ENCODE measurements around the gene TECPR2. TPM values are rescaled to one million over a fixed set of nuclear protein-coding genes. Genes with fewer than 3 reads are reported as not detected.

The TECPR2 gene
- total and polyA plus RNA-seq, 12 donors, result 5.1 to 74.3 (median 12.9) TPM

DNA sequence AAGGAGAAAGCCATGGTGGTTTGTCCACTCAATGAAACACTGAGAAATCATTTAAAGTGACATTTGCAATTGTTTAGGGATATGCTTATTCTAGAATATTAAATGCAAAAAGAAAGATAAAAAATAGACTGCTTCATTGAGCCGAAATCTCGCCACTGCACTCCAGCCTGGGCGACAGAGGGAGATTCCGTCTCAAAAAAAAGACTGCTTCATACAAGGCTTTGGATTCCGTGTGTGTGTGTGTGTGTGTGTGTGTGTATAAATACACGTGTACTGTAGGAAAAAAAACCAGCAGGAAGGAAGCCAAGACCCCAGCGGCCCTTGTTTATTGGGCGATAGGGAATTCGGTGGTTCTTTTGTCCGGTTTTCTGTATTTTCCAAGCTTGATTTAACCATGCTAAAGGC, 46.4 kb upstream of the TECPR2 start:
- Histone ChIP-seq H3K9me3 (replicated peaks in 1 of 3) (no peaks in the 10 kb centered on the region), H3K4me1 (replicated peaks in 1 of 2) (peaks cover 6 to 48% of the 10 kb centered on the region in 2 donors), H3K27ac (peak overlapping the region in 4 of 5 donors; percentile 48 to 82 (median 76)), H3K36me3 (replicated peaks in 1 of 2) (no peaks in the 10 kb centered on the region), H3K27me3 (no peaks in the 10 kb centered on the region), H3K4me3 (peak overlapping the region in 3 of 4 donors; percentile 13 to 52 (median 17))
- WGBS, 4 donors, result 2 to 6% (median 3%) methylated on average over 10 of the region's 10 CpGs
- no peak for TF ChIP-seq POLR2A (IDR thresholded peaks at IDR 0.05)
- intact Hi-C loops (cut with DNase I), result no loop called here
- DNase-seq, result peak in 6 of 7 donors; percentile 61 to 79 (median 72)

DNA sequence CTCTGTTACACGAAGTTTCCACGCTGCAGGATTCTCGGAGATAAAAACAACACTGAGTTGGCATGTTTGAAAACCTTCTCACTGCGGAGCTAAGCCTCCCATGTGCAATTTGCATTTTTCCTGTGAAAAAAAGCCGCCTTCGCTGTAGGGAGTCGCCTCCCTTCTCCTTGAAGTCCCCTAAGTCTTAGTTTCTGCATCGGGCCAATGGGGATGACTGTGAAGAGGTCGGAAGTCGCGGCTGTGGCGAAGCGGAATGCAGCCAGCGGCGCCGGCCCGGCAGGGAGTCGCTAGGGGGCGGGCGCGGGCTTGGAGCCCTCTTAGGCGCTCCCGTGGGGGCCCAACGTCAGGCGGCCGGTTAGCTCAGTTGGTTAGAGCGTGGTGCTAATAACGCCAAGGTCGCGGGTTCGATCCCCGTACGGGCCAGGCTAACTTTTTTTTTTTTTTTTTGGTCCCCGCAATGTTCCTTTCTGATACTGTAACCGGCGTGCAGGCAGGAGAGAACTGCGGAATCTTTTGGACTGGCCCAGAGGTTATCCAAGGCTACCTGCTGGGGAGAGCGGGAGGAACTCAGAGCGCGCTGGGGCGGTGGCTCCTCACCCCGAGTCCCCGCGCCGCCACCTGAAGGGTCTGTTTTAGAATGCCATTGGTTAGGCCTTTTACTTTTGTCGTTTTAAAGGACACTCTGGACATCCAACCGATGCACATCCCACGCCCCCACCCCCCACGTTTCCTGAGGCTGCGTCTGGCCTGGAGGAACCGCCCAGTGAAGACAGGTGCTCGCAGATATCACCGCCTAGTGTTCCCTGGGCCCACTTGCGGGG, 45.8 kb upstream of the TECPR2 start:
- Histone ChIP-seq H3K27ac (peak overlapping the region; percentile 65 to 85 (median 79)), H3K4me3 (peak overlapping the region in 3 of 4 donors; percentile 23 to 52 (median 34)), H3K9me3 (replicated peaks in 1 of 3) (no peaks in the 10 kb centered on the region), H3K36me3 (replicated peaks in 1 of 2) (no peaks in the 10 kb centered on the region), H3K27me3 (no peaks in the 10 kb centered on the region), H3K4me1 (replicated peaks in 1 of 2) (peaks cover 6 to 49% of the 10 kb centered on the region in 2 donors)
- intact Hi-C loops (cut with DNase I), result no loop called here
- peak; percentile 89 to 98 (median 94) for DNase-seq
- WGBS, 4 donors, result 1 to 6% (median 1%) methylated on average over 22 to 54 of the region's 54 CpGs
- TF ChIP-seq, protein P1, sequence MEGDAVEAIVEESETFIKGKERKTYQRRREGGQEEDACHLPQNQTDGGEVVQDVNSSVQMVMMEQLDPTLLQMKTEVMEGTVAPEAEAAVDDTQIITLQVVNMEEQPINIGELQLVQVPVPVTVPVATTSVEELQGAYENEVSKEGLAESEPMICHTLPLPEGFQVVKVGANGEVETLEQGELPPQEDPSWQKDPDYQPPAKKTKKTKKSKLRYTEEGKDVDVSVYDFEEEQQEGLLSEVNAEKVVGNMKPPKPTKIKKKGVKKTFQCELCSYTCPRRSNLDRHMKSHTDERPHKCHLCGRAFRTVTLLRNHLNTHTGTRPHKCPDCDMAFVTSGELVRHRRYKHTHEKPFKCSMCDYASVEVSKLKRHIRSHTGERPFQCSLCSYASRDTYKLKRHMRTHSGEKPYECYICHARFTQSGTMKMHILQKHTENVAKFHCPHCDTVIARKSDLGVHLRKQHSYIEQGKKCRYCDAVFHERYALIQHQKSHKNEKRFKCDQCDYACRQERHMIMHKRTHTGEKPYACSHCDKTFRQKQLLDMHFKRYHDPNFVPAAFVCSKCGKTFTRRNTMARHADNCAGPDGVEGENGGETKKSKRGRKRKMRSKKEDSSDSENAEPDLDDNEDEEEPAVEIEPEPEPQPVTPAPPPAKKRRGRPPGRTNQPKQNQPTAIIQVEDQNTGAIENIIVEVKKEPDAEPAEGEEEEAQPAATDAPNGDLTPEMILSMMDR (IDR thresholded peaks at IDR 0.05), result peak; percentile 63 to 94 (median 88)
- peak in 1 of 2 donors; percentile 34 for TF ChIP-seq POLR2A (IDR thresholded peaks at IDR 0.05)

DNA sequence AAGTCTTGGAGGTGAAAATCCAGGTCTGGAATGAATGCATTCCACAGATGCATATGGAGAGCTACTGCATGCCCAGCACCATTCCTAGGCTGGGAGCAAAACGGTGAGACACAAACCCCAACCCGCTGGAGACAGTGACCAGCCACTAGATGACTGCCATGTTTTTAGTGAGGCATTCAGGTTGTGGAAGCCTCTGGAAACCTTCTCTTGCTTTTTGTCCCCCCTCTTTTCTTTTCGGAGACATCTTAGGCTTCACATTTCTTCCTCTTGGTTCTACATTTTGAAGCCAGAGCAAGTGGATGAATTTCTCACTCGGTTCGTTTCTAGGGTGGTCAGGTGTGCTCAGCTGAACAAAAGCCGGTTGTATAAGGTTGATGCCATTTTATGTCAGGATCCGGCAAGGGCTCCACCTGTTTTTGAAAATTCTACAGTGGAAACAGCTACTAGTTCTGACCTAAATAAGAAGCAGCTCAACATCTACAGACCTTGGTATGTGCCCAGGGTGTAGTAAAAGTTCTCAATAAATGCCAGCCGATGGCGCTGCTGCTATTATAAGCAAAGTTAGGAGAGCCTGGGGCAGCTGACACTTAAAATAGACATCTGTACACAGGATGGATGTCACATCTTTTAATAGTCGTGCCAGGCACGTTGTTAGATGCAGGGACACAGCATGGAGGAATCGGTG, 45.0 kb upstream of the TECPR2 start:
- peak overlapping the region in 3 of 4 donors; percentile 23 to 52 (median 34) for H3K4me3 ChIP-seq
- no peaks in the 10 kb centered on the region for H3K27me3 ChIP-seq
- peak overlapping the region; percentile 65 to 85 (median 79) for H3K27ac ChIP-seq
- intact Hi-C loops (cut with DNase I), result no loop called here
- H3K36me3 ChIP-seq (replicated peaks in 1 of 2), result no peaks in the 10 kb centered on the region
- TF ChIP-seq, protein P1 (IDR thresholded peaks at IDR 0.05), result no peak
- no peaks in the 10 kb centered on the region for H3K9me3 ChIP-seq (replicated peaks in 1 of 3)
- H3K4me1 ChIP-seq (replicated peaks in 1 of 2), result peaks cover 6 to 49% of the 10 kb centered on the region in 2 donors
- DNase-seq, result peak in 4 of 7 donors; percentile 24 to 68 (median 42)
- 45 to 62% (median 50%) methylated on average over 12 of the region's 12 CpGs for WGBS, 4 donors

DNA sequence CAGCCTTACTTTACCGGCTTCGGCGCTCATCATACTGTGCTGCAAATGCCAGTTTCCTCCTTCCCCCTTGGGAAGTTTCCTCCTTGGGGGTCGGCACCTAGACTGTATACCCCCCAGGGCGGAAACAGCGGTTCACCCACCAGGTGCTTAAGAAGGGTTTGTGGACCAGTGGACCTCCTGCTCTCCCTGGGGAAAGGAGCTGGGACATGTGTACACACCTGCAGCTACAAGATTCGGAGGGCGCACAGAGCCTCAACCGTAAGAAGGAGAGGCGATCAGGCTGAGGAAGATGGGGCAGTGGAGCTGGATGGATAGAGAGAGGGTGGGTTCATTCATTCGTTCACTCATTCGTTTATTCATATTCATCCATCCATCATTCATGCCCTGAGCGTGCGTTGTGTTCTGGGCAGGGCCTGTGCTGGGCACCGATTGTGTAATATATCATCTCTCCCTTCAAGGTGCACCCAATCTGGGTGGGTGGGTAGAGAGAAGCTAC, 43.9 kb upstream of the TECPR2 start:
- Histone ChIP-seq H3K36me3 (replicated peaks in 1 of 2) (no peaks in the 10 kb centered on the region), H3K27ac (peak overlapping the region in 4 of 5 donors; percentile 90 to 98 (median 92)), H3K4me3 (peak overlapping the region in 2 of 4 donors; percentile 60 to 82), H3K4me1 (replicated peaks in 1 of 2) (peaks cover 6 to 43% of the 10 kb centered on the region in 2 donors), H3K27me3 (no peaks in the 10 kb centered on the region), H3K9me3 (replicated peaks in 1 of 3) (no peaks in the 10 kb centered on the region)
- intact Hi-C loops (cut with DNase I), result no loop called here
- peak in 3 of 7 donors; percentile 30 to 44 (median 36) for DNase-seq
- WGBS, 4 donors, result 63 to 67% (median 63%) methylated on average over 15 of the region's 15 CpGs
- no peak for TF ChIP-seq POLR2A (IDR thresholded peaks at IDR 0.05)
- TF ChIP-seq, protein P1 (IDR thresholded peaks at IDR 0.05), result no peak

Measured in adrenal gland (tissue), 12 donors.